ENCODE data around the gene STK4.

The STK4 gene

DNA sequence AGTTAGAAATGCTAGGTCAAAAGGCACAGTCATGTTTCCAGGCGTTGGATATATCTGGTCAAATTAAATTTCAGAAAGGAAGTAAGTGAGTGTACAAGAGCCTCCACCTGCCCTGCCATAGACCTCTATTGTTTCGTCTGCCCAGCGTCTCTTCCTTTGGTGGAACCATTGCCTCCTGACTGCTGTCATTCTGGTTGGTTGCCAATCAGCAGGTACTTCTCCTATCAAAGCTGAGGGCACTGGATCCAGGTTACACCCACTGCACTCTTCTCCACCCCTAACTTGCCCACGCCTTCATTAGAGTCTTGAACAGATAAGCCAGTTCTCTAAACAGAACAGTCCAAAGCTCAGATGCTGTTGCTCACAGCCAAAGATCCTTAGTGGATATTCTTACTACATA, 151.3 kb downstream of the STK4 start:
- no peak for DNase-seq

- DNase-seq = no peak
Observed at GRCh38 chr20:45118028-45118427, 151.7 kb downstream of the STK4 start.

- DNase-seq = no peak
Observed at GRCh38 chr20:45119556-45120266, 153.4 kb downstream of the STK4 start.

GRCh38 chr20:45121388-45121787, 155.1 kb downstream of the STK4 start:
- DNase-seq = no peak

DNA sequence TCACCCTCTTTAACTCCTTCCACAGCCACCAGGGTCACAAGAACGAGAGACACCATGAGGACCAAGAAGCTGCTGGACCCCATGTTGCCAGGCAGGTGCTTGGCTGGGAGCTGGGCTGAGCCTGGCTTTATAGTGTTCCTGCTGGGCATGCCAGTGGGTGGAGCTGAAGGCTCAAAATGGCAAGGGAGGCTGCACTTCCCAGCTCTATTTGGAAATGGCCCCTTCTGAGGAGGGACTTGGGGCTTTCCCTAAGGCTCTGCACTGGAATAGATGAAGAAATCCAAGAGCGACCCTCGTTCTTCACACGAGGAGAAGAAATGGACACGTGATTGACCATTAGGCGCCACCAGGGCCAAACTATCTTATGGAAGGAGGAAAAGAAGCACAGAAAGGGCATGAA, 158.1 kb downstream of the STK4 start, which contains the start of gene WFDC12:
Gene WFDC12, minus strand, starts transcription at position 101 of the 400 bp plus-strand sequence. Its CDS starts 18 bp downstream, at position 83.
- no peak for DNase-seq

DNA sequence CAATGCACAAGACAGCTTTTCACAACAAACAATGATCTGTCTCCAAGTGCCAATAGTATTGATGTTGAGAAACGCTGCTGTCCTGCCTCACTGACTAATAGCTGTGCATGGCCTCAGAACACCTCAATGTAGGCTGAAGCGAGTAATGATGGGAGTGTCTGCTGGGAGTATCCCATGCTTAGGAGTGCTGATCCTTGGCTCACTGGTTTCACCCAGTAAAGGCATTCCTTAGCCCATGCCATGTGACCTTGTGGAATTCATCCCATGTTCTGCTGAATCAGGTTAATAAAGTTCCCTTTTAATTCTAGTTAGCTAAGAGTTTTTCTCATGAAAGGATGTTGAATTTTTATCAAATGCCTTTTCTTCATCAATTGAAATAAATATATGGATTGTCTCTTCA, 161.8 kb downstream of the STK4 start:
- DNase-seq = no peak
